ENCODE measurements around the gene SETD7. TPM values are rescaled to one million over a fixed set of nuclear protein-coding genes. Genes with fewer than 3 reads are reported as not detected.
"Not testable (repeated sequence)": the region's sequence is repeated elsewhere in the genome, so short reads cannot be mapped to it uniquely, and the experiment has no call there.

SETD7 gene
- total and polyA plus RNA-seq, 2 experiments from 2014 or later = 4.8 to 20.4 TPM

DNA sequence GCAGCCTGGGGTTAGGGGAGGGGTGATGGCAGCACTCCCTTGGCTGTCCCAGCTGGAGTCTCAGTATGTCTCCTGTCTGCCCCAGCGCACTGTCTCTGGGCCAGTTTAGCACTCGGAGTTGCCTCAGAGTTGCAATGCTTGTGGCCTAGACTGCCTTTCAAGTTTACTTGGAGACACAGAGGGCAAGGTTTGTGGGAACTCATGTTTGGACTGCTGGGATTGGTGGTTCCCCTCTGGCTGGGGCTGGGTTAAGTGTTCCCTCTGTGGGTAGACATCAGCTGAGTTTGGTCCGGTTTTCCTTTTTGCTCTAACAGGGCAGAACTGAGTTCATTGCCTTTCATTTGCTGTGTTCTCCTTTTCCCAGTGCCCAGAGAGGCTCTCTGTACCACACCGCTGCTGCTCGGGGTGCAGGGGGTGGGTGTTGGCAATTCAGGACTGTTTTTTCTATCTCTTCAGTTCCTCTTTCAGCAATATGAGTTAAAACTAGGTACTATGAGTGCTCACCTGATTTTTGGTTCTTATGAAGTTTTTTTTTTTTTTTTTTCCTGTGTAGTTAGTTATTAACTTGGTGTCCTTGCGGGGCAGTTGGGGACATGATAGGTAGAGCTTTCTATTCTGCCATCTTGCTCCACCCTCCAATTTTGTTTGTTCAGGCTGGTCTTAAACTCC, 84.9 kb downstream of the SETD7 start:
- TF ChIP-seq, protein P1, sequence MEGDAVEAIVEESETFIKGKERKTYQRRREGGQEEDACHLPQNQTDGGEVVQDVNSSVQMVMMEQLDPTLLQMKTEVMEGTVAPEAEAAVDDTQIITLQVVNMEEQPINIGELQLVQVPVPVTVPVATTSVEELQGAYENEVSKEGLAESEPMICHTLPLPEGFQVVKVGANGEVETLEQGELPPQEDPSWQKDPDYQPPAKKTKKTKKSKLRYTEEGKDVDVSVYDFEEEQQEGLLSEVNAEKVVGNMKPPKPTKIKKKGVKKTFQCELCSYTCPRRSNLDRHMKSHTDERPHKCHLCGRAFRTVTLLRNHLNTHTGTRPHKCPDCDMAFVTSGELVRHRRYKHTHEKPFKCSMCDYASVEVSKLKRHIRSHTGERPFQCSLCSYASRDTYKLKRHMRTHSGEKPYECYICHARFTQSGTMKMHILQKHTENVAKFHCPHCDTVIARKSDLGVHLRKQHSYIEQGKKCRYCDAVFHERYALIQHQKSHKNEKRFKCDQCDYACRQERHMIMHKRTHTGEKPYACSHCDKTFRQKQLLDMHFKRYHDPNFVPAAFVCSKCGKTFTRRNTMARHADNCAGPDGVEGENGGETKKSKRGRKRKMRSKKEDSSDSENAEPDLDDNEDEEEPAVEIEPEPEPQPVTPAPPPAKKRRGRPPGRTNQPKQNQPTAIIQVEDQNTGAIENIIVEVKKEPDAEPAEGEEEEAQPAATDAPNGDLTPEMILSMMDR (IDR thresholded peaks at IDR 0.05; ENCODE audit: low read depth, low read length) = no peak
- H3K9me3 ChIP-seq (ENCODE audit: low read depth) = no peaks in the 10 kb centered on the region
- DNase-seq (ENCODE audit: low read depth in 1 of 2, low spot score in 1 of 2) = no peak

DNA sequence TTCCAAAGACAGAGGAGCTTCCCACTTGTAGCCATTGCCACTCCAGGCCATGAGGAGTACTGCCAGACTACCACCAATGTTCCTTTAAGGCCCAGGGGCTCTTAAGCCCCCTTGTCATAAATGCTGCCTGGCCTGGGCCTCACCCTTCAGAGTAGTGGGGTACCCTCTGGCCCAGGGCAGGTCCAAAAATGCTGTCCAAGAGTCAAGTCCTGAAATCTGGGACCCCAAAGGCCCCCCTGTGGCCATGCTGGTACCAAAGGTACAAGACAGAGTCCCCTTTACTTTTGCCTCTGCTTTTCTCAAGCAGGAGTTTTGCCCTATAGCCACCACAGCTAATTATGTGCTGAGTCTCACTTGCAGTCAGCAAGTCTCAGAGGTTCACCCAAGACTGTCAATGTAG, 85.7 kb downstream of the SETD7 start:
- TF ChIP-seq, protein P1 (IDR thresholded peaks at IDR 0.05; ENCODE audit: low read depth, low read length) = no peak
- Histone ChIP-seq H3K9me3 (ENCODE audit: low read depth) (no peaks in the 10 kb centered on the region), H3K36me3 (peaks cover 11% of the 10 kb centered on the region), H3K27me3 (no peaks in the 10 kb centered on the region), H3K4me3 (no peak overlapping the region), H3K4me1 (ENCODE audit: low read depth) (no peaks in the 10 kb centered on the region), H3K27ac (no peak overlapping the region)
- DNase-seq (ENCODE audit: low read depth in 1 of 2, low spot score in 1 of 2) = no peak

More for the DNA sequence above, 84.9 kb downstream of the SETD7 start:
- H3K36me3 ChIP-seq = peaks cover 11% of the 10 kb centered on the region
- H3K4me1 ChIP-seq (ENCODE audit: low read depth) = no peaks in the 10 kb centered on the region
- H3K27ac ChIP-seq = no peak overlapping the region
- H3K27me3 ChIP-seq = no peaks in the 10 kb centered on the region
- no peak overlapping the region for H3K4me3 ChIP-seq

DNA sequence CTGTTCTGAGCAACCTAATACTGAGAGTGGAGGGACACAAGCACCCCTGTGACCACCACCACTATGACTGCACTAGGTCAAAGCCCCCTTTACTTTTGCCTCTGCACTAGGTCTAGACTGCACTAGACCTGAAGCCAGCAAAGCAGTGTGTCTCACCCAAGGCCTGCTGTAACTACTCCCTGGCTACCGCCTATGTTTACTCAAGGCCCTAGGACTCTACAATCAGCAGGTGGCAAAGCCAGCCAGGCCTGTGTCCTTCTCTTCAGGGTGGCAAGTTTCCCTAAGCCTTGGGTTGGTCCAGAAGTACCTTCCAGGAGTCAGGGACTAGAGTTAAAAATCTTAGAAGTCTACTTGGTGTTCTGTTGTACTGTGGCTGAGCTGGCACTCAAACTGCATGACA, 86.2 kb downstream of the SETD7 start:
- TF ChIP-seq, protein P1 (IDR thresholded peaks at IDR 0.05; ENCODE audit: low read depth, low read length) = no peak

DNA sequence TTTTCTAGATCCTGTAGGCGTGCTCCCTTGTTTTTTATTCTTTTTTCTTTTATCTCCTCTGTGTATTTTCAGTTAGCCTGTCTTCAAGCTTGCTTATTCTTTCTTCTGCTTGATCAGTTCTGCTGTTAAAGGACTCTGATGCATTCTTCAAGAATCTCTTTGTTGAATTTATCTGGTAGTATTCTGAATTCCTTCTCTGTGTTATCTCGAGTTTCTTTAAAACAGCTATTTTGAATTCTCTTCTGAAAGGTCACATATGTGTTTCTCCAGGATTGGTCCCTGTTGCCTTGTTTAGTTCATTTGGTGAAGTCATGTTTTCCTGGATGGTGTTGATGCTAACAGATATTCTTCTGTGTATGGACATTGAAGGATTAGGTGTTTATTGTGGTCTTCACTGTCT, 86.8 kb downstream of the SETD7 start:
- Histone ChIP-seq H3K36me3 (peaks cover 11% of the 10 kb centered on the region), H3K4me3 (no peak overlapping the region), H3K27me3 (no peaks in the 10 kb centered on the region), H3K9me3 (ENCODE audit: low read depth) (no peaks in the 10 kb centered on the region), H3K4me1 (ENCODE audit: low read depth) (no peaks in the 10 kb centered on the region), H3K27ac (no peak overlapping the region)
- TF ChIP-seq, protein P1 (IDR thresholded peaks at IDR 0.05; ENCODE audit: low read depth, low read length) = no peak
- no peak for DNase-seq (ENCODE audit: low read depth in 1 of 2, low spot score in 1 of 2)

More for the DNA sequence above, 86.2 kb downstream of the SETD7 start:
- Histone ChIP-seq H3K27ac (no peak overlapping the region), H3K36me3 (peaks cover 11% of the 10 kb centered on the region), H3K27me3 (no peaks in the 10 kb centered on the region), H3K4me3 (no peak overlapping the region), H3K9me3 (ENCODE audit: low read depth) (no peaks in the 10 kb centered on the region), H3K4me1 (ENCODE audit: low read depth) (no peaks in the 10 kb centered on the region)
- DNase-seq (ENCODE audit: low read depth in 1 of 2, low spot score in 1 of 2) = no peak

DNA sequence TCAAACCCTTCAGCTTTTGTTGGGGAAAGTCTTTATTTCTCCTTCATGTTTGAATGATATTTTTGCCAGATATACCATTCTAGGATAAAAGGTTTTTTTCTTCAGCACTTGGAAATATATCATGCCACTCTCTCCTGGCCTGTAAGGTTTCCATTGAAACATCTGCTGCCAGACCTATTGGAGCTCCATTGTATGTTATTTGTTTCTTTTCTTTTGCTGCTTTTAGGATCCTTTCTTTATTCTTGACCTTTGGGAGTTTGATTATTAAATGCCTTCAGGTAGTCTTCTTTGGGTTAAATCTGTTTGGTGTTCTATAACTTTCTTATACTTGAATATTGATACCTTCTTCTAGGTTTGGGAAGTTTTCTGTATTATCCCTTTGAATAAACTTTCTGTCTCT, 87.3 kb downstream of the SETD7 start:
- not testable (repeated sequence) for H3K4me3 ChIP-seq; DNase-seq (ENCODE audit: low read depth in 1 of 2, low spot score in 1 of 2)

DNA sequence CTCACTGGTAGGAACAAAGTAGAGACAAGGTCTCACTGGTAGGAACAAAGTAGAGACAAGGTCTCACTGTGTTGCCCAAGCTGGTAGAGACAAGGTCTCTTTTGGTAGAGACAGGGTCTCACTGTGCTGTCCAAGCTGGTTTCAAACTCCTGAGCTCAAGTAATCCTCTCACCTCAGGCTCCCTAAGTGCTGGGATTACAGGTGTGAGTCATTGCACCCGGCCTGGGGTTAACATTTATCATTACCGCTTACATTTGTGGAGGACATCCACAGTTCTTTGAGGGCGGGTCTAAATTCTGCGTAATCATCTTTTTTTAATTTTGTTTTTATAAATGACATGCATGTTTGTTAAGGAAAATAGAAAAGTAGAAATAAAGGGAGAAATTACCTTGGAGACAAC, 90.1 kb downstream of the SETD7 start:
- no peak for DNase-seq (ENCODE audit: low read depth in 1 of 2, low spot score in 1 of 2)
- no peaks in the 10 kb centered on the region for H3K36me3 ChIP-seq
- H3K4me3 ChIP-seq = no peak overlapping the region
- no peak overlapping the region for H3K27ac ChIP-seq
- H3K4me1 ChIP-seq (ENCODE audit: low read depth) = no peaks in the 10 kb centered on the region
- H3K27me3 ChIP-seq = no peaks in the 10 kb centered on the region
- H3K9me3 ChIP-seq (ENCODE audit: low read depth) = no peaks in the 10 kb centered on the region
- TF ChIP-seq, protein P1 (IDR thresholded peaks at IDR 0.05; ENCODE audit: low read depth, low read length) = no peak

More for the DNA sequence above, 87.3 kb downstream of the SETD7 start:
- H3K27me3 ChIP-seq; H3K9me3 ChIP-seq (ENCODE audit: low read depth); H3K4me1 ChIP-seq (ENCODE audit: low read depth); H3K27ac ChIP-seq: not testable (repeated sequence)
- peaks cover 11% of the 10 kb centered on the region for H3K36me3 ChIP-seq

DNA sequence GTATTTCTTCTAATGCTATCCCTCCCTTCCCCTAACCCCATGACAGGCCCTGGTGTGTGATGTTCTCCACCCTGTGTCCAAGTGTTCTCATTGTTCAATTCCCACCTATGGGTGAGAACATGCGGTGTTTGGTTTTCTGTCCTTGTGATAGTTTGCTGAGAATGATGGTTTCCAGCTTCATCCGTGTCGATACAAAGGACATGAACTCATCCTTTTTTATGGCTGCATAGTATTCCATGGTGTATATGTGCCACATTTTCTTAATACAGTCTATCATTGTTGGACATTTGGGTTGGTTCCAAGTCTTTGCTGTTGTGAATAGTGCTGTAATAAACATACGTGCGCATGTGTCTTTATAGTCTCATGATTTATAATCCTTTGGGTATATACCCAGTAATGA, 91.5 kb downstream of the SETD7 start:
- not testable (repeated sequence) for H3K9me3 ChIP-seq (ENCODE audit: low read depth); H3K27me3 ChIP-seq; H3K4me3 ChIP-seq; H3K36me3 ChIP-seq; DNase-seq (ENCODE audit: low read depth in 1 of 2, low spot score in 1 of 2); H3K4me1 ChIP-seq (ENCODE audit: low read depth); H3K27ac ChIP-seq

Data from cardiac muscle cell (in vitro differentiated cells and primary cell).